EH (cell line): ENCODE measurements around the gene SELENON.
"Not testable (repeated sequence)": the region's sequence is repeated elsewhere in the genome, so short reads cannot be mapped to it uniquely, and the experiment has no call there.

Experiments used
- DNase-seq: peaks from one replicate; pipeline ENCODE4 v3.0.0-alpha.2; 2015; ENCODE audit warnings: low read depth

SELENON gene

DNA sequence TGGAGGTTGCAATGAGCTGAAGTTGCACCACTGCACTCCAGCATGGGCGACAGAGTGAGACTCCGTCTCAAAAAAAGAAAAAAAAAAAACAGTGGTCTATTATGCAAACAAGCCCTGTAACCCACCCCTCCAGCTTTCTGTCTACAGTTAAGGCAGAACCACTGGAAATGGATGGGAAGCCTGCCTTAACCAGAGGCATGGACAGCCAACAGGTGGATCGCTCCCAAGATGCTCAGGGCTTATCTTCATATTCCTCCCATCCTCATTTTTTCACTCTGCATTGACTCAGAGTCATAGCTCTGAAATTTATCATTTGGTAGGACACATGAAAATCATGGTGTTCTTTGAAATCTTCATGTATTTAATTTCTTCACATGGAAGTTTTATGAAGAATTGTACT is 28.5 kb downstream of the SELENON start:
- no peak for DNase-seq

DNA sequence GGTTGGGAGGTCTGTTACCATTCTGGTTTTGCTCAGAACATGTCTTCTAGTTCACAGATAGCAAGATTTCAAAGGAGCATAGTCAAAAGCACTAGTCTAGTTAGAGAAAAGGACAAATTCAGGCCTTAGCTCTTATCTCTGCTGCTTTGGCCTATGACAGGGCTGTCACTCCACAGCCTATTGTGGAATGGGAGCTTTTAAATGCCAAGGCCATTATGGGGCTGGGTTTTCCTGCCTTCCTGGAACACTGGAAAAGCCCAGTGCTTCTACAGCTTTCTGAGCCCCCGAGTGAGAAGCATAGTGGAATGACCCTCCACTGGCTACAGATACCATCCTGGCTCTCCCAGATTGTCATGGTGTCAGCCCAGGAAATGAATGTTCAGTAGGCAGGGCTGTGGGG is 29.1 kb downstream of the SELENON start:
- DNase-seq = no peak

DNA sequence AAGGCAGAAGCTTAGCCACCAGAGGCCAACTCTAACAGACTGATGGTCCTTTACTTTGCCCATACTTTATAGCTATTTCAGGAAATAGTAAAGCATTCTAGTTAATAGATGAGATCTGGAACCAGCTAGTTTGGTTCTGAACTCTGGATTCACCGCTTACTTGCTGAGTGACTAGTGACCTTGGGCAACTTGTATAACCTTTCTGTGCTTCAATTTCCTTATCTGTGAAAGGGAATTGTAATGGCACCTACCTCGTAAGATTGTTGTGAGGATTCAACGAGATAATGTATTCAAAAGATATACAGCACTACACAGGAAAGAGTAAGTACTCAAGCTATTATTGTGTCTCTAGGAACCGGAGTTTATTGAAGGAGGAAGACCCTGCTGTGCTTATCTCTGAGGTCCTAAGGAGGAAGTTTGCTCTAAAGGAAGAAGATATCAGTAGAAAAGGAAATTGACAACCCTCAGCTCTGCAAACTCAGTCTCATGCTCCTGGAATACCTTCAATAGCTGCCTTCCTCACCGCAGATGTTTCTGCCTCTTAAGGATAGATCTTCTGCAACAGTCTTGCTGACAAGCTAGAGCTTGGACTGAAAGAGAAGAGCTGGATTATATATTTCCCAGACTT is 31.7 kb downstream of the SELENON start:
- DNase-seq = no peak

DNA sequence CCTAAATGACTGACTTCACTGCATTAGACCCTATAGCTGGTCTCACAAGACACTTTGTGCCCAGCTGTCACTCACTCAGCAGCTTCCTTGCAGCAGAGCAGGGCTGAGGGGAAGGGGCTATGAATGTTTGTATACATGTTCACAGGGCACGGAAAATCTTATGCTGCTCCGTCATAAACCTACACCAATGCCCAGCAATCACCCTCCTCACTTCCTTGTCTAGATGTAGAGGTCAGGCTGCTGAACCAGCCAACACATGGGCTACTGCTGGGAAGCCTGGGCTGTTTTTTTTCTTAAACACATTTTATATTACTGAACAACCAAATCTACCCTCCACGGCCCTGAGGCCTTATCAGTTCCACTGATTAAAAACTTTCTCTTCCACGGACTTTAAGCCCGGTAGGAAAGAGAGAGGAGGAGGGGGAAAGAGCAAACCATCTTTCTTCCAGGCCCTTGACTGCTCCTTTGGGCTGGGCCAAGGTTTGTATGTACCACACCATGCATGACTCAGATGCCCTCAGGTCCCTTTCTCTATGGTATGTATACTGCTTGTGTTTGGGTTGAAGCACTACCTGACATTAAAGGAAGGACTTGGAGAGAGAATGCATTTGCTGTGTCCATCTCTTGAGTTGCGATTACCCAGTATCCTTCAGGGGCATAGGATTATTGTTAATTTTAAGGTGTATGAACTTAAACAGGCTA is 32.5 kb downstream of the SELENON start:
- DNase-seq = peak; percentile 22

DNA sequence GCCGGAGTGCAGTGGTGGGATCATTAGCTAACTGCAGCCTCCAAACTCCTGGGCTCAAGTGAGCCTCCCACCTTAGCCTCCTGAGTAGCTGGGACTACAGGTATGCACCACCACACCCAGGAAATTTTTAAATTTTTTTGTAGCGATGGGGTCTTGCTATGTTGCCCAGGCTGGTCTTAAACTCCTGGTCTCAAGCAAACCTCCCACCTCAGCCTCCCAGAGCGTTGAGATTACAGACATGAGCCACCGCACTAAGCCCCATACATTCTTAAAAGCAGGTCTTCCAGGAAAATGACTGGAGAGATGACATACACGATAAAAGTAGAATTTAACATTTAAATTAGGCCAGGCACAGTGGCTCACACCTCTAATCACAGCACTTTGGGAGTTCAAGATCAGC is 33.2 kb downstream of the SELENON start:
- DNase-seq = no peak

DNA sequence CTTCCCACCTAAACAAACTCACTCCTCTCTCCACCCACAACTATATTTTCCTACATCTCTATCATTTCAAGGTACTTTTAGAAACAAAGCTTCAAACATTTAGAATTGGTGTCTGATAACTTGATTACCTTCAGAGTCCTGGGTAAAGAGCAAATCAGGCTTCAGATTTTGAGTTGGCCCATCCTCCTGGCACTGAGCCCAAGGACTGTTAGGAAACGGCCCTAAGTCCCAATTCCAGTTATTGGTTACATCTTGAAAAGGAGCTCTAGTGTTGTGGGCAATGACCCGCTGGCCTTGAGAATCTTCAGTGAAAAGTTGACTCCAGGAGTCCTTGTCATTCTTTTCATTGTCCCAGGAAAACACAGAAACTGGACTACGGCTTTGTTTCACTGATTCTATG is 34.9 kb downstream of the SELENON start:
- no peak for DNase-seq

DNA sequence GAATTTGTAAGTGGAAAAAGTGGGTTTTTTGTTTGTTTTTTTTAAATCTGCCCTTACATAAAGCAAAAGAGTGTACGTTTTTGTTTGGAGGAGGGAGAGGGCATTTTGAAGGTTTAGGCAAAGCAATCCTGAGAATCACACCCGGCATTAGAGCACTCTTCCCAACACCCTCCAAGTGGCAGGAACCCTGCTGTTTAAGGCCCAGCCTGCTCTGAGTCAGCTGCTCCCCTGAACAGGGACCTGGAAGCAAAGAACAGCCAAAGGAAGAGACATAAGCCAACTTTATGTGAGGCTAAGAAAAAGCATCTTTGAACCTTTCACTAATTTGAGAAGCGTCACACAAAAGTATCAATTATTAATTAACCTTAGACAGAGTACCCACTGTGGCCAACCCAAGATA is 36.7 kb downstream of the SELENON start:
- peak; percentile 28 for DNase-seq

DNA sequence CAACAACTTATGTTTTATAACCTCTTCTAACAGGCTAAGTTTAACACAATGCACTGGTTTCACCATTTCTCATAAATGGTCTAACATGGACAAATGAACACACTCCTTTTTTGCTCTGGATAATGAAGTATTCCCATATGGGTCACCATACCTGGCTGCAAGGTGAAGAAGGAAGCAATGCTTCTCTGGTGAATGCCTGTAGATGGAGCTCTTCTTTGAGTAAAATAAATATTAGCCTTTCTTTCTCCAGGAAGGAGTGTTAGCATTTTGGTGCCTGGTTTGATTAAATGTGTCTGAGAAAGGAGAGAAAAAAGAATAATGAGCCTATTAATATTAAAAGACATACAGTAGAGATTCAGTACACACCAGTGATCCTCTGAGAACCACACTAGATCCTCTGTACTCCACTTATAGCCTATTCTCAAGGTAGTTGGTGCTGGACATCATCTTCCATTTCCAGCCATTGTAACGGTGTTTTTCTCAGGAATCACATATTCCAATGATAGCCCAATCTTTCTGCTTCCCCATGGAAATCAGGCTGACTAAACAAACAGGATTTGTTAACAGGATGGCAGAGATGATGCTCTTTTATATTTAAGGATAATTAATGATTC is 37.4 kb downstream of the SELENON start:
- no peak for DNase-seq

DNA sequence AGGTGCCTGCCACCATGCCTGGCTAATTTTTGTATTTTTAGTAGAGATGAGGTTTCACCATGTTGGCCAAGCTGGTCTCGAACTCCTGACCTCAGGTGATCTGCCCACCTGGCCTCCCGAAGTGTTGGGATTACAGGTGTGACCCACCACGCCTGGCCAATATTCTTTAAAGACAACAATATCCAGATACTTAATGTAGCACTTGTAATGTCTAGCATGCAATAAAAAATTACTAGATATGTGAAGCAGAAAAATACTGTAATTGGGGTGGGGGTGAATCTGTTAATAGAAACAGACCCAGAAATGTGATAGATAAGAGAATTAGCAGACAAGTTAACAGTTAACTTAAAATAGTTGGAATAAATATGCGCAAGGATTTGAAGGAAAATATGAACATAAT is 39.8 kb downstream of the SELENON start:
- DNase-seq = not testable (repeated sequence)

DNA sequence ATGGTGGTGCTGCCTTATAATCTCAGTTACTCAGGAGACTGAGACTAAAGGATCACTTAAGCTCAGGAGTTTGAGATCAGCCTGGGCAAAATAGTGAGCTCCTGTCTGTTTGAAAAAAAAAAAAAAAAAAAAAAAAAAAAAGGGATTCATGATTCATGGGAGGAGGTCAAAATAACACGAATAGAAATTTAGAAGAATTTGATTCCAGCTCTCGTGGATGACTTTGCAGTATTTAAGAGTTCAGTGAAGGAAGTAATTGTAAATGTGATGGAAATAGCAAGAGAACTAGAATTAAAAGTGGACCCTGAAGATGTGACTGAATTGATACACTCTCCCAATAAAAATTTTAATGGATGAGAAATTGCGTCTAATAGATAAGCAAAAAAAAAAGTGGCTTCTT is 43.5 kb downstream of the SELENON start:
- DNase-seq = no peak

DNA sequence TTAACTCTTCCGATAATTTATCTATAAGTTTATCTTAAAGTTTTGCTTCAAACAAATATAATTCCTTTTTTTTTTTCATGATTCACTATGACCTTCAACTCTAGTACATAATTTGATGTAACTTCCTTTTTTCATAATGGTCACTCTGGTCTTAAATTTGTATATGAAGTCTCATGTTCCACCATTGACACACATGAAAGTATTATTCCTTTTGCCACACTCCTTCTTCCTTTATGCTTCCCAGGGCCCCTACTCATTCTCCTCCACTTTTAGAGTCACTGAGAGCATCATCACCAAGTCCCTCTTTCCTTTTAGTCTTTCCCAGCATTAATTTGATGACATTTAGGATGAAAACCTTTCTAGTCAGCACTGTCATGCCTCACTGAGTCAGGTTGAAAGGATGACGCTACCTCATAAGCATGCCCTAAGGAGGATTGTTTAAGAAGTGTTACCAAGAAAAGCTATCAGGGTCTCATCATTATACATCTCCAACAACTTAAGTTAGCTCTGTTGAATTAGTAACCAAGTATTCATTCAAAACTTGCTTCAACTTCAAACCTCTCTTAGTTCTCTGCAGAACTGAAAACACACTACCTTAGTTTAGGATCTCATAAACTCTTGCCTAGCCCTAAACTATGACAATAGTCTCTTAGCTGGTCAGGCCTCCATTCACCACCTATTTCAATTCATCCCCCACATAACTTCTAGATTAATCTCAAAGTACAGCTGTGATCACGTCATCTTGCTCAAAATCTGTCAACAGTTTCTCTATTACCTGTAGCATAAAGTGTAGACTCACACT is 44.7 kb downstream of the SELENON start:
- DNase-seq = peak; percentile 12

DNA sequence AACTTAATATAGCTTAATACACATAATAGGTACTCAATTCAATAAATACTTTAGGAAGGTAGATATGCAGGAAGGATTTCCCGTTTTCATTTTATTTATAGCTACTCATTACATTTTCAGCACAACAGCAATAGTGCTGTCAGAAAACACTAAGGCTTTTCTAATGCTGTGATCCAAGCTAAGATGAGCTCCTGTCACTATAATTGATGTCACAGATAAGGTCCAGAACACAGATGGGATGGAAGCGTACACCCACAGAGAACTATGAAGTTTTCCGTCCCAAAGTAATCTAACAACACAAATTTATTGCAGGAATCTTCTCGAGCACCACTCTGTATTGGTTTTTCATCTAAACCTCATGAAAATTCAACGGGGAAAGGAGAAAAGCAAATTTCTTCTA is 45.7 kb downstream of the SELENON start:
- no peak for DNase-seq

DNA sequence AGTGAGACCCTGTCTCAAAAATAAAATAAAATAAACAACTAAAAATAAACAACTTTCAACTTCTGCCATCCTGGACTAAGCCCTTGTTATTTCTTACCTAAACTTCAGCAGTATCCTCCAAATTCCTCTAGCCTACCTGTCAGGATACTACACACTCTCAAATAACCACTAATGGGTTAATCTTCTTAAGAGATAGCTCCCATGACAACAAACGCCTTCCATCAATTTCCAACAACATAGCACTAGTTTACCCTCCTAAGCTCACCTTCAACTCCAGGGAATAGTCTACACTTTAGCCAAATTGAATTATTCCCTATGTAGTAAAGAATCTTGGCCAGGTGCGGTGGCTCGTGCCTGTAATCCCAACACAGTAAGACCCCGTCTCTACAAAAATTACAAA is 47.9 kb downstream of the SELENON start:
- DNase-seq = no peak

DNA sequence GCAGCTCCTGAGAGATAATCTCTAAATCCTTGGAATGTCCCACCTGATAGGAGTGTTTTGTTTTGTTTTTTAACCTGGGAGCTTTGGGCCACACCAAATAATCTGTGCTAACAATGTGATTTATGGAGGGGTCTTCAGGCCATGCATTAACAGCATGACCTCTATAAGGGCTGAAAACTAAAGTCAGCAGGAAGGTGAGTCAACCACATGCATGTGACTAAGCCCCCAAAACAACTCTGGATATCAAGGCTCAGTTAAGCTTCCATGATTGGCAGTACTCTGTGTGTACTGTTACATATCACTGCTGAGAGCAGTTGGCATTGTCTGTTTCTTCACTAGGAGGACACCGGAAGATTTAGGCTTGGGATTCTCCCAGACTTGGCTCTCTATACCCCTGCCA is 48.5 kb downstream of the SELENON start:
- no peak for DNase-seq

DNA sequence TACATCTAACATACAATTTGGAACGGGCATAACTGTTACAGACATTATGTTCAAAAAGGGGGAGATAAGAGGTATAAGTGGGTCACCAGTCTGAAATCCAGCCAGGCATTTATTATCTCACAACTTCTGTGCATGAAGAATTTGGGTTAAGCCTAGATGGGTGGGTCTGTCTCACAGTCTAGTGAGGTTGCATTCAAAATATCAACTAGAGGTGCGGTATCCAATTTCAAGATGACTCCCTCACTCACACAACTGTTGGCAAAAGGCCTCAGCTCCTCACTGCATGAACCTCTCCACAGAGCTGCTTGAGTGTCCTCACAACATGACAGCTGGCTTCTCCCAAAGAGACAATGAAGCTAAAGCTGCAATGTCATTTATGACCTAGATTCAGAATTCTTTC is 54.6 kb downstream of the SELENON start:
- no peak for DNase-seq

DNA sequence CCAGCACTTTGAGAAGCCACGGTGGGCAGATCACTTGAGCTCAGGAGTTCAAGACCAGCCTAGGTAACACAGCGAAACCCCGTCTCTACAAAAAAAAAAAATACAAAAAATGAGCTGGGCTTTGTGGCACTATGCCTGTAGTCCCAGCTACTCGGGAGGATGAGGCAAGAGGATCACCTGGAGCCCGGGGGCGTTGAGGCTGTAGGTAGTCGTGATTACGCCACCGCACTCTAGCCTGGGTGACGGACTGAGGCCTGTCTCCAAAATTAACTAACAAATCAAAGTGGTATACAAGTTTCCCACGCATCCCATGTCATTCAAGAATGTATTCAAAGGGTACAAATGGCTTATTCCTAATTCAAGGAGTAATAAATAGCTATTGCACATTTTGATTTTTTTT is 56.9 kb downstream of the SELENON start:
- no peak for DNase-seq

DNA sequence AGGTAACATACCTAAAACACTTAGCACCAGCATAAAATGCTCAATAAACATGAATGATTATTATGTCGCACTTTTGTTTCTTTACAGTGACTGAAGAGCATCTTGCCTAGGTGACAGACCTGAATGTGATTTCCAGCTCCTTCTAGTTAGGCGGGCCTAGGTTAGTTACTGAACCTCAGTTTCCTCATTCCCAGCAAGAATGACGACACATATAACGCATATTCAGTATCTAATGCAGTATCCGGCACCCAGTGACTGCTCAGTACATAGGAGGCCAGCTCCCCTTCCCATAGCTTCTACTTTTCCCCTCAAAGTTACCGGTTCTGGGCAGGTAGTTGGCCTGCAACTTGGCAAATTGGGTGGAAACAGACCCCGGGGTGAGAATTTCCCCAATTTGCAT is 58.5 kb downstream of the SELENON start:
- DNase-seq = no peak

DNA sequence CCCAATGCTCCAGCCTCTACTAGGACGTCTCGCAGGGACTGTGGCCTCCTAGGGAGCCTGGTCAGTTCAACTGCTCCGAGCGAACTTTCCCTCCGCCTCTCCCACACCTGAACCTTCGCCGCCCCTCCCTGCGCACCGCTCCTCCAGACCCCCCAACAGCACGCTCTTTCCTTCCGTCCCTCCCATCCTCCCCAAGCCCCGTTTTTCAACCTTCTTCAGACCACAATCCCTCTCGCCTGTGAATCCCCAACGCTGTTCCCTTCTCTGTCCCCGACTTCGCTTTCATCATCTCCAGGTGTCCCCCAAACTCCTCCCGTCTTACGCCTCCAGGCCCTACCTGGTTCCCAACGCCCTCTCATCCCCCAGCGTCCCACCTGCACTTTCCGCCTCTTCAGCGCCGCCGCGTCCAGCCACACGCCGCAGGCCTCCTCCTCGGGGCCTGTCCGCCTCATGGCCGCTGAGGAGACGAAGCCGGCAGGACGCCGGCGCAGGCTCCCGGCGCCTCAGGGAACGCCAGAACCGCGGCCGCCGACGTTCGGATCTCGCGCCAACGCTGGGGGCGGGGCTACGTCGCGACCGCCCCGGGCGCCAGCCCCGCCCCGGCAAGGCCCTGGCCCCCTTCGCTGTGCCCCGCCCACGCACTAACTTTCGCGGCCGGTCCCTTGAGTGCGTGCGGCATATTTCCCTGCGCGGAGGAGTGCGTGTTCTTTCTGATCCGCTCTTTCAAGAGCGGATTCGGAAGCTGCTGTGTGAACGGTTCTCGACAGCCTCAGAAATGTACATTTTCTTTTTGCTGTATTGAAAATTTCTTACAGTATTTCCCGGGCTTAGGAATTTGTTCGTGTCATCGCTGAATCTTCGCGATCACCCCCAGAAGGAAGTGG is 59.2 kb downstream of the SELENON start, which contains the start of gene AUNIP:
TSS of gene AUNIP (minus strand) at position 552 of the 884 bp plus-strand sequence. CDS start at position 452, 100 bp downstream.
- peak; percentile 89 for DNase-seq

DNA sequence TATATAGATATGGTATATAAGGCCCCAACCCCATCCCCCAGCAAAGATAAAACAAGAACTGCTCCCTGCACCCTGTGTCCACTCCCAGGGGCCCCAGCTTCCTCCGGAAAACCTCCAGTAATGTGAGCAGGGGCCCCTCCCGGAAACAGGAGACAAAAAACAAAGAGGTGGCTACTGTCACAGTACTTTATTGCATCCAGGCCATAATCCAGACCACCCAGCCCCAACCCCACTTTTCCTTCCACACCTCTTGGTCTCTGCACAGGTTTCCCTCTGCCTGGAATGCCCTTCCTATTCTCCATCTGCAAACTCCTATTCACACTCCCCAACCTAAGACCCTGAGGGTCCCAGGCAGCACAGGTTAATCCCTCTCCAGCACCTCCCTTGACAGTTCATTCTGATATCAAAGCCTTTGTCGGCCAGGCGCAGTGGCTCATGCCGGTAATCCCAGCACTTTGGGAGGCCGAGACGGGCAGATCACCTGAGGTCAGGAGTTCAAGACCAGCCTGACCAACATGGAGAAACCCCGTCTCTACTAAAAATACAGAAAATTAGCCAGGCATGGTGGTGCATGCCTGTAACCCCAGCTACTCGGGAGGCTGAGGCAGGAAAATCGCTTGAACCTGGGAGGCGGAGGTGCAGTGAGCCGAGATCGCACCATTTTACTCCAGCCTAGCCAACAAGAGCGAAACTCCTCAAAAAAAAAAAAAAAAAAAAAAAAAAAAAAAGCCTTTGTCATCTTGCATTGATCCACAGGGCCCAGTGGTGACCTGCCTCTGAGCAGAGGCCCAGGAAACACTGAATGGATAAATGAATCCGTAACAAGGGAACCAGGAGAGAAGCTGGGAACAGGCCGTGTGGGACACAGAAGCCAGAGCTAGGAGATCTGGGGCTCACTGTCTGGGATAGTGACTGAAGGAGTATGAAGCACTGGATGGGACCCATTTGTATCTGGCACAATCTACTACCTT is 61.6 kb downstream of the SELENON start:
- no peak for DNase-seq

DNA sequence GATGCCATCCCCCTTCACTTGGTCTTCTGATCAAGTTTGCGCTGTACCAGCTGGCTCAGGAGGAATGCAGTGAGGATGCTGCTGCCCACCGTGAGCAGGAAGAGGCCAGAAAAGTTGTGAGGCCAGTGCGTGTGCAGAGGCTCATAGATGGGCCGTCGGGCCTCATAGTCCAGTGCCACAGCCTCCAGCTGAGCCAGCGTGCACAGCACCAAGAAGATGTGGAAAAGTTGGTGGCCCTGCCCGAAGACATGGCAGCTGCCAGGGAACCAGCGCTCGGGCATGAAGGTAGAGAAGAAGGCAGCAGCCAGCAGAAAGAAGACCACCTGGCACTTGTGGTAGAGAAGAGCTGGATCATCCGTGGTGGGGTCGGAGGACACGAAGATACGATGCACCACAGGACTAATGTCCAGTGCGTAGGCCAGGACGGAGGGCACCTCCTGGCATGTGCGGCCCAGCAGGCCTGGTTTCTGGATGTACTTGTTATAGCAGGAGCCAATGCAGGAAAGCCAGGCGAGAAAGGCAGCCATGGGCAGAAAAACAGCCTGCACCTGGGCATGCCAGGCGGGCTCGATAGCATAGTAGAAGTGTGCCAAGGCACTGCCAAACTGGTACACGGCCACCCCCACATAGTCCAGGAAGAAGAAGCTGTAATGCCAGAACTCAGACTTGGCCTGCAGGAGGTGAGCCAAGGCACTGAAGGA is 62.9 kb downstream of the SELENON start:
- no peak for DNase-seq
